Suprapubic skin (tissue), 3 donors: ENCODE data around the gene RAB42.

Experiments
- CTCF ChIP-seq, 2 donors: fragments of 200-600 bp in 1 of 2; fragments of 450-650 bp in 1 of 2; sonication (generic) in 1 of 2; IDR thresholded peaks; one replicate each; pipeline ENCODE4 v1.5.1; 2016 to 2019; ENCODE audit warnings: antibody characterized with exemption in 2 of 2, mild to moderate bottlenecking in 1 of 2, moderate library complexity in 1 of 2
- POLR2A ChIP-seq, 2 donors: fragments of 450-650 bp; IDR thresholded peaks; one replicate each; pipeline ENCODE4 v1.6.1; 2017; ENCODE audit warnings: antibody characterized with exemption in 2 of 2, mild to moderate bottlenecking in 2 of 2, moderate library complexity in 2 of 2

- TF ChIP-seq CTCF (IDR thresholded peaks at IDR 0.05) (no peak), POLR2A (IDR thresholded peaks at IDR 0.05) (no peak)
Observed at GRCh38 chr1:28577052-28577678, 14.9 kb upstream of the RAB42 start.
